DND-41 (cell line): Measurements from ENCODE around the gene SPO11.

ENCODE experiments used
- ATAC-seq: fragments of 200-7000 bp; cut with Tn5 transposase; 3 replicates; pipeline ENCODE4 v1.9.1; 2021; ENCODE audit warnings: low read depth; ENCODE audit not compliant: insufficient read depth
- DNase-seq: peaks from one replicate; pipeline ENCODE4 v3.0.0-alpha.2; 2020
- H2AFZ ChIP-seq: 2 replicates; pipeline ENCODE4 v1.6.0; 2012; ENCODE audit warnings: low read depth, low read length
- H3K27ac ChIP-seq: 2 replicates; pipeline ENCODE4 v1.5.1; 2012; ENCODE audit warnings: low read length, inconsistent platforms
- H3K27me3 ChIP-seq: fragments of 200-600 bp; sonication (generic); 2 replicates; pipeline ENCODE4 v1.6.0; 2012; ENCODE audit warnings: low read length, mild to moderate bottlenecking, inconsistent platforms; ENCODE audit not compliant: insufficient read depth, poor library complexity
- H3K36me3 ChIP-seq: 2 replicates; pipeline ENCODE4 v1.5.1; 2012; ENCODE audit warnings: low read length, inconsistent platforms; ENCODE audit not compliant: insufficient read depth
- H3K4me1 ChIP-seq: 2 replicates; pipeline ENCODE4 v1.5.1; 2012; ENCODE audit warnings: mild to moderate bottlenecking, low read length; ENCODE audit not compliant: insufficient read depth
- H3K4me2 ChIP-seq: 2 replicates; pipeline ENCODE4 v1.6.0; 2012; ENCODE audit warnings: mild to moderate bottlenecking, moderate library complexity, low read length, inconsistent platforms; ENCODE audit not compliant: insufficient read depth
- H3K4me3 ChIP-seq, 2 experiments: fragments of 200-600 bp in 1 of 2; shearing (Covaris generic) in 1 of 2; 2 replicates each; pipeline ENCODE4 v1.5.1; 2012 to 2016; ENCODE audit warnings: inconsistent platforms in 2 of 2, low read length in 2 of 2, mild to moderate bottlenecking in 2 of 2, low read depth in 1 of 2, moderate library complexity in 1 of 2
- H3K79me2 ChIP-seq: 2 replicates; pipeline ENCODE4 v1.6.0; 2012; ENCODE audit warnings: low read length, inconsistent platforms; ENCODE audit not compliant: insufficient read depth
- H3K9ac ChIP-seq: 2 replicates; pipeline ENCODE4 v1.6.0; 2012; ENCODE audit warnings: low read depth, mild to moderate bottlenecking, inconsistent platforms, low read length, moderate library complexity
- H3K9me3 ChIP-seq: 2 replicates; pipeline ENCODE4 v1.5.1; 2012; ENCODE audit warnings: low read length, moderate library complexity, mild to moderate bottlenecking, inconsistent platforms; ENCODE audit not compliant: insufficient read depth, severe bottlenecking
- H4K20me1 ChIP-seq: 2 replicates; pipeline ENCODE4 v1.6.0; 2012; ENCODE audit warnings: low read length; ENCODE audit not compliant: insufficient read depth
- EZH2 ChIP-seq: IDR thresholded peaks from 3 replicates; pipeline ENCODE4 v1.6.1; 2012; ENCODE audit warnings: borderline replicate concordance, low read depth, mild to moderate bottlenecking, moderate library complexity, low read length, inconsistent platforms; ENCODE audit not compliant: severe bottlenecking
- TF ChIP-seq, protein P1 (sequence below): IDR thresholded peaks from 2 replicates; pipeline ENCODE4 v1.5.1; 2012; ENCODE audit warnings: borderline replicate concordance, low read length, moderate library complexity, mild to moderate bottlenecking; ENCODE audit not compliant: poor library complexity, severe bottlenecking; ENCODE audit errors: extremely low read depth

SPO11 gene

DNA sequence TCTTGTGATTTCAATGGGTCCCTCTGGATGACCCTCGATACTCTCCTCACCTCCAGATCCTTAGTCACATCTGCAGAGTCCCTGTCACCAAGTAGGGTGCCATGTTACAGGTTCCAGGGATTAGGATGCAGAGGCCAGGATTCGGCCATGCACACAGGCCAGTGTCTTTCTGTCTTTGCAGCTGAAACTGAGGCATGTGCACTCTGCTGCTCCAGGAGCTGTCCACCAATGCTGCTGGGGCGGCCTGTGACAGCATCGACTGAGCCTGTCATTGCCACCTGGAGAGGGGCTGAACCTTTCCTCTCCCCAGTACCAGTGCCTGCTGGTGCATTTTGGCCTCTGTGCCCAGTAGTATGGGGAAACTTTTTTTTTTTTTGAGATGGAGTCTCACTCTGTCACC lies 57.2 kb downstream of the SPO11 start:
- no peak for ATAC-seq
- H3K4me1 ChIP-seq = peaks cover 6% of the 10 kb centered on the region
- H3K27ac ChIP-seq = no peak overlapping the region

DNA sequence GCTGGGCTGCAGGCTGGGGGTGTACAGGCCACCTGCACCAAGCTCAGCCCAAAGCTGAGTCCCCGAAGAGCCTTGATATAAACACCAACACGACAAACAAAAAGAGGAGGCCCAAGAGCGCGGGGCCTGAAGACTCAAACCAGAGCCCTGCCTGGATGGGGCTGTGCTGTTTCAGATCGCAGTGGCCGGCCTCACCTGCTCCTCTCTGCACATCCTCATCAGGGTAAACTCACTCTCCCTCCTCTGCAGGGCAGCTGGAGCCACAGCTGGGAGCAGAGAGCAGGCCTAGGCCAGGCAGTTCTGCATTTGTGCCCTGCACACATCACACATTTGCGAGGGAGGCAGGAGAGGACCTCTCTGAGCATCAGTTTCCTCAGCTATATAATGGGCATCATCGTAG lies 57.9 kb downstream of the SPO11 start:
- no peak overlapping the region for H3K9ac ChIP-seq
- H3K4me1 ChIP-seq = peaks cover 12% of the 10 kb centered on the region
- H3K27ac ChIP-seq = no peak overlapping the region
- H3K27me3 ChIP-seq = no peaks in the 10 kb centered on the region
- no peaks in the 10 kb centered on the region for H3K9me3 ChIP-seq
- TF ChIP-seq, protein P1, sequence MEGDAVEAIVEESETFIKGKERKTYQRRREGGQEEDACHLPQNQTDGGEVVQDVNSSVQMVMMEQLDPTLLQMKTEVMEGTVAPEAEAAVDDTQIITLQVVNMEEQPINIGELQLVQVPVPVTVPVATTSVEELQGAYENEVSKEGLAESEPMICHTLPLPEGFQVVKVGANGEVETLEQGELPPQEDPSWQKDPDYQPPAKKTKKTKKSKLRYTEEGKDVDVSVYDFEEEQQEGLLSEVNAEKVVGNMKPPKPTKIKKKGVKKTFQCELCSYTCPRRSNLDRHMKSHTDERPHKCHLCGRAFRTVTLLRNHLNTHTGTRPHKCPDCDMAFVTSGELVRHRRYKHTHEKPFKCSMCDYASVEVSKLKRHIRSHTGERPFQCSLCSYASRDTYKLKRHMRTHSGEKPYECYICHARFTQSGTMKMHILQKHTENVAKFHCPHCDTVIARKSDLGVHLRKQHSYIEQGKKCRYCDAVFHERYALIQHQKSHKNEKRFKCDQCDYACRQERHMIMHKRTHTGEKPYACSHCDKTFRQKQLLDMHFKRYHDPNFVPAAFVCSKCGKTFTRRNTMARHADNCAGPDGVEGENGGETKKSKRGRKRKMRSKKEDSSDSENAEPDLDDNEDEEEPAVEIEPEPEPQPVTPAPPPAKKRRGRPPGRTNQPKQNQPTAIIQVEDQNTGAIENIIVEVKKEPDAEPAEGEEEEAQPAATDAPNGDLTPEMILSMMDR = no peak
- no peak for TF ChIP-seq EZH2
- H3K4me3 ChIP-seq = no peak overlapping the region
- ATAC-seq (no peak), DNase-seq (no peak)
- no peaks in the 10 kb centered on the region for H3K79me2 ChIP-seq
- H2AFZ ChIP-seq = no peak overlapping the region
- H3K36me3 ChIP-seq = peaks cover 11% of the 10 kb centered on the region; the same call in 1 of the 2 replicates
- peaks cover 41% of the 10 kb centered on the region for H4K20me1 ChIP-seq
- no peak overlapping the region for H3K4me2 ChIP-seq

More for the DNA sequence above, 57.2 kb downstream of the SPO11 start:
- Histone ChIP-seq H2AFZ (no peak overlapping the region), H3K36me3 (peaks cover 12% of the 10 kb centered on the region; the same call in 1 of the 2 replicates), H3K27me3 (no peaks in the 10 kb centered on the region), H3K79me2 (no peaks in the 10 kb centered on the region), H4K20me1 (peaks cover 39% of the 10 kb centered on the region), H3K9me3 (no peaks in the 10 kb centered on the region), H3K4me3 (no peak overlapping the region), H3K9ac (no peak overlapping the region), H3K4me2 (no peak overlapping the region)
- TF ChIP-seq, protein P1 = no peak
- TF ChIP-seq EZH2 = no peak
- DNase-seq = no peak

DNA sequence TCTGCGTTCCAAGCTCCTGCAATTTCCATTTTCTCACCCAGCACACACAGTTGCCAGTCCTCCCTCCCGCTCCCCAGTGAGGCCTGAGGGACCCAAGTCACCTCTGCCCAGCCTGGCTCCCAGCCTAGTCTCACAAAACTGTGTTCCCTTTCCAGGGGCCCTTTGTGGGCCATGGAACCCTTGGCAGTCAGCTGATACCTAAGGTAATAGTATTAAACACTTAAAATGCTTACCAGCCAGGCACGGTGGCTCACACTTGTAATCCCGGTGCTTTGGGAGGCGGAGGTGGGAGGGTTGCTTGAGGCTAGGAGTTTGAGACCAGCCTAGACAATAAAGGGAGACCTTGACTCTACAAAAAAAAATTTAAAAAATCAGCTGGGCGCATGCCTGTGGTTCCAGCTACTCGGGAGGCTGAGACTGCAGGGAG lies 58.4 kb downstream of the SPO11 start:
- no peaks in the 10 kb centered on the region for H3K27me3 ChIP-seq
- DNase-seq (no peak), ATAC-seq (no peak)
- peaks cover 17% of the 10 kb centered on the region for H3K4me1 ChIP-seq
- H3K27ac ChIP-seq = no peak overlapping the region
- no peak overlapping the region for H2AFZ ChIP-seq
- peaks cover 8% of the 10 kb centered on the region; the same call in 1 of the 2 replicates for H3K36me3 ChIP-seq
- no peak overlapping the region for H3K4me2 ChIP-seq
- no peak overlapping the region for H3K9ac ChIP-seq
- H3K9me3 ChIP-seq = no peaks in the 10 kb centered on the region
- no peaks in the 10 kb centered on the region for H3K79me2 ChIP-seq
- peaks cover 41% of the 10 kb centered on the region for H4K20me1 ChIP-seq
- no peak overlapping the region for H3K4me3 ChIP-seq
- TF ChIP-seq EZH2 = no peak
- TF ChIP-seq, protein P1 = no peak
